Neural progenitor cell (in vitro differentiated cells): Measurements from ENCODE around the gene POP4. TPM values are rescaled to one million over a fixed set of nuclear protein-coding genes. Genes with fewer than 3 reads are reported as not detected.

Experiments
- DNase-seq: peaks from one replicate; pipeline ENCODE4 v3.0.0-alpha.2; 2016; ENCODE audit warnings: low spot score
- H2AFZ ChIP-seq: fragments of 200-600 bp; sonication (generic); replicated peaks from 2 replicates; pipeline ENCODE4 v1.6.1; 2016; ENCODE audit warnings: antibody characterized with exemption
- H3F3A ChIP-seq: fragments of 200-600 bp; sonication (generic); 2 replicates; pipeline ENCODE4 v1.6.1; 2016; ENCODE audit warnings: antibody characterized with exemption, low read depth
- H3K27ac ChIP-seq: fragments of 200-600 bp; sonication (generic); 2 replicates; pipeline ENCODE4 v1.5.1; 2016; ENCODE audit warnings: mild to moderate bottlenecking
- H3K27me3 ChIP-seq: fragments of 200-600 bp; sonication (generic); 2 replicates; pipeline ENCODE4 v1.6.1; 2016; ENCODE audit warnings: mild to moderate bottlenecking, moderate library complexity
- H3K36me3 ChIP-seq: fragments of 200-600 bp; sonication (generic); 2 replicates; pipeline ENCODE4 v1.5.1; 2016
- H3K4me1 ChIP-seq: fragments of 200-600 bp; sonication (generic); 2 replicates; pipeline ENCODE4 v1.6.1; 2016; ENCODE audit warnings: mixed run types
- H3K4me2 ChIP-seq: fragments of 200-600 bp; sonication (generic); 2 replicates; pipeline ENCODE4 v1.6.1; 2016
- H3K4me3 ChIP-seq: fragments of 200-600 bp; sonication (generic); 2 replicates; pipeline ENCODE4 v1.5.1; 2016
- H3K79me2 ChIP-seq: fragments of 200-600 bp; sonication (generic); 2 replicates; pipeline ENCODE4 v1.6.1; 2016; ENCODE audit warnings: low read depth
- H3K9ac ChIP-seq: fragments of 200-600 bp; sonication (generic); 2 replicates; pipeline ENCODE4 v1.6.1; 2016
- H3K9me3 ChIP-seq: fragments of 200-600 bp; sonication (generic); 2 replicates; pipeline ENCODE4 v1.5.1; 2016; ENCODE audit warnings: low read depth
- H4K20me1 ChIP-seq: fragments of 200-600 bp; sonication (generic); 2 replicates; pipeline ENCODE4 v1.6.1; 2016; ENCODE audit warnings: low read depth
- H3K27ac Mint-ChIP-seq: 3 replicates; pipeline ENCODE4 v1.8.0; 2021; ENCODE audit warnings: mixed read lengths
- H3K27me3 Mint-ChIP-seq: 2 replicates; pipeline ENCODE4 v1.8.0; 2022; ENCODE audit warnings: low read depth, mild to moderate bottlenecking, inconsistent platforms, moderate library complexity, mixed read lengths; ENCODE audit not compliant: insufficient read depth
- H3K36me3 Mint-ChIP-seq: 3 replicates; pipeline ENCODE4 v1.8.0; 2021; ENCODE audit warnings: mixed read lengths
- H3K4me1 Mint-ChIP-seq: 3 replicates; pipeline ENCODE4 v1.8.0; 2021; ENCODE audit warnings: mixed read lengths
- H3K4me3 Mint-ChIP-seq: 3 replicates; pipeline ENCODE4 v1.8.0; 2021; ENCODE audit warnings: mild to moderate bottlenecking, moderate library complexity, mixed read lengths
- H3K9me3 Mint-ChIP-seq: 3 replicates; pipeline ENCODE4 v1.8.0; 2020; ENCODE audit warnings: mixed read lengths
- EZH2 ChIP-seq: fragments of 200-600 bp; sonication (generic); IDR thresholded peaks from 2 replicates; pipeline ENCODE4 v1.6.1; 2017; ENCODE audit warnings: antibody characterized with exemption, mild to moderate bottlenecking, moderate library complexity
- EZH2phosphoT487 ChIP-seq: fragments of 200-600 bp; sonication (generic); IDR thresholded peaks from 2 replicates; pipeline ENCODE4 v1.6.1; 2017; ENCODE audit warnings: antibody characterized with exemption
- total RNA-seq: library from RNA; depleted of rRNA; stranded (reverse); fragments of >200 nt; gene quantifications from 2 replicates; pipeline ENCODE4 v1.2.3, GENCODE V29; 2015; ENCODE audit warnings: low replicate concordance
- TF ChIP-seq, protein P1 (sequence below): fragments of 200-600 bp; sonication (generic); IDR thresholded peaks from 2 replicates; pipeline ENCODE4 v1.5.1; 2017; ENCODE audit warnings: antibody characterized with exemption, mild to moderate bottlenecking

Gene POP4
- total RNA-seq, 1 donor from 2014 or later = 77.8 TPM

DNA sequence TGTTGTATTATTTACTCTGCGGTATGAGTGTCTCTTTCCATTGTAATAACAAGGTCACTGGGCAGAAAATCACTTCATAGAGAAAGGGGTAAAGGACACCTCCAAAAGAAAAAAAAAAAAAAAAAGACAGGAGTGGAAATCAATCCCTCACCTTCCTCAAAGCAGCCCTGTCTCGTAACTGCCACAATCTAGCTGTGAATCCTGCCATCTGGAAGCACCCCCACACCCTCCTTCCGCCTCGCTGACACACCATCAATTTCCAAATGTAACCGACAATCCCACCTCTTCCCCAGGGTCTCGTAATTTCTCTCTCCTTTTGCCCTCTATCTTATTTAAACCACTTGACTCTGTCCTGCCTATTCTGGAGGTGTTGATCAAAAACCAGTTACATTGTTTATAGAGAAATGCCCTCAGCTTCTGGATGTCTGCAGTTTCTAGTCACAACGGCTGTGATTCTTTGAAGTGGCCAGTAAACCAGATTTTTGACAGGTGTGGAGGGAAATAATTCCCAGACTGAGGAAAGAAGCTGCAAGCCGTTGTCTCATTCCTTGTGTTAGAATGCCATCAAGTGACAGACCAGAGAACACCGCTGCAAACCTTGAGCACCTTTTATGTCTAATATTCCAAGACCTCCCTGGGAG, 9.1 kb upstream of the POP4 start:
- H3F3A ChIP-seq = peaks cover 5% of the 10 kb centered on the region
- peaks cover 18% of the 10 kb centered on the region for H3K27me3 Mint-ChIP-seq
- no peak overlapping the region for H3K4me3 ChIP-seq
- H3K36me3 ChIP-seq = no peaks in the 10 kb centered on the region
- no peak overlapping the region for H2AFZ ChIP-seq
- no peak overlapping the region for H3K9ac ChIP-seq
- H3K27ac ChIP-seq = no peak overlapping the region
- H3K36me3 Mint-ChIP-seq = no peaks in the 10 kb centered on the region
- no peaks in the 10 kb centered on the region for H3K9me3 ChIP-seq
- no peaks in the 10 kb centered on the region for H3K9me3 Mint-ChIP-seq
- H3K79me2 ChIP-seq = no peaks in the 10 kb centered on the region
- peak; percentile 59 for DNase-seq
- peaks cover 41% of the 10 kb centered on the region for H3K27me3 ChIP-seq
- TF ChIP-seq, protein P1, sequence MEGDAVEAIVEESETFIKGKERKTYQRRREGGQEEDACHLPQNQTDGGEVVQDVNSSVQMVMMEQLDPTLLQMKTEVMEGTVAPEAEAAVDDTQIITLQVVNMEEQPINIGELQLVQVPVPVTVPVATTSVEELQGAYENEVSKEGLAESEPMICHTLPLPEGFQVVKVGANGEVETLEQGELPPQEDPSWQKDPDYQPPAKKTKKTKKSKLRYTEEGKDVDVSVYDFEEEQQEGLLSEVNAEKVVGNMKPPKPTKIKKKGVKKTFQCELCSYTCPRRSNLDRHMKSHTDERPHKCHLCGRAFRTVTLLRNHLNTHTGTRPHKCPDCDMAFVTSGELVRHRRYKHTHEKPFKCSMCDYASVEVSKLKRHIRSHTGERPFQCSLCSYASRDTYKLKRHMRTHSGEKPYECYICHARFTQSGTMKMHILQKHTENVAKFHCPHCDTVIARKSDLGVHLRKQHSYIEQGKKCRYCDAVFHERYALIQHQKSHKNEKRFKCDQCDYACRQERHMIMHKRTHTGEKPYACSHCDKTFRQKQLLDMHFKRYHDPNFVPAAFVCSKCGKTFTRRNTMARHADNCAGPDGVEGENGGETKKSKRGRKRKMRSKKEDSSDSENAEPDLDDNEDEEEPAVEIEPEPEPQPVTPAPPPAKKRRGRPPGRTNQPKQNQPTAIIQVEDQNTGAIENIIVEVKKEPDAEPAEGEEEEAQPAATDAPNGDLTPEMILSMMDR = peak; percentile 67
- no peak for TF ChIP-seq EZH2phosphoT487
- TF ChIP-seq EZH2 = no peak
- H4K20me1 ChIP-seq = no peaks in the 10 kb centered on the region
- no peak overlapping the region for H3K4me3 Mint-ChIP-seq
- H3K4me2 ChIP-seq = no peak overlapping the region
- no peak overlapping the region for H3K27ac Mint-ChIP-seq
- H3K4me1 Mint-ChIP-seq = peaks cover 17% of the 10 kb centered on the region
- H3K4me1 ChIP-seq = peaks cover 12% of the 10 kb centered on the region

DNA sequence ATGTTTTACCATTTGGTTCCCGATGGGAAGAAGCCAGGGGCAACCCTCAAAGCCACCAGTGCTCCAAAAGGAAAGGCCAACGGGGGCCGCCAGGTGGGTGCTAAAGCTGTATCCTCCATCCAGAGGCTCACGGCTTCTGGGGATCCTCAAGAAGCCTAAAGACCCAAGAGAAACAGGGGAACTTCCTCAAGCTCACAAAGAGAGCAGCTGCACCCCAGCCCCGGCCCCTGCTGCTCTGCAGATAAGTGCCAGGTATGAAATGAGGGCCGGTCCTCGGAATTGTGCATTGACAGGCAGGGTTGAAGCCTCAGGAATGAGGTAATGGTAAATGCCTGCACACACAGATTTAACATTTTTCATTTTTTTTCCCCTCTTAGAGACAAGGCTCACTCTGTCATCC, 8.0 kb upstream of the POP4 start:
- no peaks in the 10 kb centered on the region for H3K36me3 ChIP-seq
- no peak overlapping the region for H3K27ac Mint-ChIP-seq
- H3K4me2 ChIP-seq = no peak overlapping the region
- no peaks in the 10 kb centered on the region for H3K9me3 Mint-ChIP-seq
- no peaks in the 10 kb centered on the region for H3K79me2 ChIP-seq
- H3K9me3 ChIP-seq = no peaks in the 10 kb centered on the region
- peaks cover 33% of the 10 kb centered on the region for H3K27me3 ChIP-seq
- no peak overlapping the region for H3K27ac ChIP-seq
- no peaks in the 10 kb centered on the region for H4K20me1 ChIP-seq
- H3K4me1 ChIP-seq = peaks cover 12% of the 10 kb centered on the region
- H3K4me3 ChIP-seq = no peak overlapping the region
- H3K4me1 Mint-ChIP-seq = peaks cover 17% of the 10 kb centered on the region
- no peak overlapping the region for H3K9ac ChIP-seq
- TF ChIP-seq EZH2phosphoT487 (no peak), EZH2 (no peak)
- TF ChIP-seq, protein P1 = no peak
- H3K27me3 Mint-ChIP-seq = peaks cover 14% of the 10 kb centered on the region
- no peaks in the 10 kb centered on the region for H3K36me3 Mint-ChIP-seq
- no peak for DNase-seq
- H3F3A ChIP-seq = peaks cover 5% of the 10 kb centered on the region
- H3K4me3 Mint-ChIP-seq = peak overlapping the region; percentile 28
- no peak overlapping the region for H2AFZ ChIP-seq

DNA sequence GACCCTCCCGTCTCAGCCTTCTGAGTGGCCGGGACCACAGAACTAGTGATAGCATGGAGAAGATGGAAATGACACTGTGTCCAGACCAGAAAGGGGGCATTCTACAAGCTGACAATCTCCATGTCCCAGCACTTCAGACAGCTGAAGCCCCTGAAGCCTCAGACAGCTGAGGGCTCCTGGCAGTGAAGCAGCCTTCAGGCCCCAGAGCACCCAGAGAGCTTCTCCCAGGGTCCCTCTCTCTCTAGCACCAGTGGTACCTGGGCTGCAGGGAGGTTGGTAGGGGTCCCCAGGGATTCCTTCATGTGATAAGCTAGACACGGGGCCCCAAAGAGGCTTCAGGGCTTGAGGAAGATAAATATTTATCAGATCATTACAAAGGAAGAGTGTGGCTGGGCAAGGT, 7.6 kb upstream of the POP4 start:
- no peaks in the 10 kb centered on the region for H3K36me3 Mint-ChIP-seq
- H3K27ac Mint-ChIP-seq = no peak overlapping the region
- H3K9me3 Mint-ChIP-seq = no peaks in the 10 kb centered on the region

More for the DNA sequence above, 7.6 kb upstream of the POP4 start:
- no peak for DNase-seq
- peaks cover 10% of the 10 kb centered on the region for H3F3A ChIP-seq
- no peaks in the 10 kb centered on the region for H3K79me2 ChIP-seq
- no peak overlapping the region for H3K4me2 ChIP-seq
- H3K4me3 Mint-ChIP-seq = peak overlapping the region; percentile 28
- TF ChIP-seq EZH2 (no peak), EZH2phosphoT487 (no peak)
- TF ChIP-seq, protein P1 = no peak
- H3K36me3 ChIP-seq = no peaks in the 10 kb centered on the region
- no peaks in the 10 kb centered on the region for H4K20me1 ChIP-seq
- H3K9ac ChIP-seq = no peak overlapping the region
- H3K27me3 ChIP-seq = peaks cover 32% of the 10 kb centered on the region
- peaks cover 12% of the 10 kb centered on the region for H3K4me1 ChIP-seq
- peaks cover 12% of the 10 kb centered on the region for H3K27me3 Mint-ChIP-seq
- H3K9me3 ChIP-seq = no peaks in the 10 kb centered on the region
- H3K27ac ChIP-seq = no peak overlapping the region
- no peak overlapping the region for H2AFZ ChIP-seq
- H3K4me3 ChIP-seq = no peak overlapping the region
- H3K4me1 Mint-ChIP-seq = peaks cover 17% of the 10 kb centered on the region
